Colonic mucosa (tissue), 4 donors: ENCODE results near the gene ZDHHC7. TPM values are rescaled to one million over a fixed set of nuclear protein-coding genes. Genes with fewer than 3 reads are reported as not detected.

Experiments
- DNase-seq: peaks from one replicate; pipeline ENCODE4 v3.0.0-alpha.2; 2020
- H3K27ac ChIP-seq: fragments of 200-600 bp; one replicate; pipeline ENCODE4 v1.8.0; 2021
- H3K27me3 ChIP-seq: fragments of 200-600 bp; one replicate; pipeline ENCODE4 v1.8.0; 2021
- H3K36me3 ChIP-seq: fragments of 200-600 bp; one replicate; pipeline ENCODE4 v1.8.0; 2021
- H3K4me1 ChIP-seq: fragments of 200-600 bp; one replicate; pipeline ENCODE4 v1.8.0; 2021; ENCODE audit warnings: mild to moderate bottlenecking
- H3K4me3 ChIP-seq: fragments of 200-600 bp; one replicate; pipeline ENCODE4 v1.8.0; 2021
- H3K9ac ChIP-seq, 2 donors: one replicate each; pipeline ENCODE4 v1.7.0; 2013; ENCODE audit warnings: control low read depth in 2 of 2, low read depth in 2 of 2, low read length in 2 of 2
- H3K9me3 ChIP-seq: fragments of 200-600 bp; one replicate; pipeline ENCODE4 v1.8.0; 2021
- intact Hi-C: fragments of 100-400 bp; cut with DNase I; formaldehyde crosslinking; loops from one replicate; pipeline ENCODE4 v1.14.1; 2022
- total RNA-seq, 2 donors: library from RNA; stranded (reverse); fragmentation: NEBNext Ultra II Directional in 1 of 2; extraction: Animal tissue kit (Norgen Biotek cat#: 25700) in 1 of 2; gene quantifications; one replicate each; pipeline ENCODE4 v1.2.1, GENCODE V29; 2021
- TF ChIP-seq, protein P1 (sequence below): fragments of 200-600 bp; IDR thresholded peaks from one replicate; pipeline ENCODE4 v1.8.0; 2022; ENCODE audit warnings: antibody characterized with exemption, mild to moderate bottlenecking
- donor health status: healthy.
- donor health status: DM: no; HTN: no; CAD: no.
- donor health status: DM: no; HTN: no; CAD: no.

ZDHHC7 gene
- total RNA-seq, 2 donors from 2014 or later = 55.1 to 67.8 TPM

DNA sequence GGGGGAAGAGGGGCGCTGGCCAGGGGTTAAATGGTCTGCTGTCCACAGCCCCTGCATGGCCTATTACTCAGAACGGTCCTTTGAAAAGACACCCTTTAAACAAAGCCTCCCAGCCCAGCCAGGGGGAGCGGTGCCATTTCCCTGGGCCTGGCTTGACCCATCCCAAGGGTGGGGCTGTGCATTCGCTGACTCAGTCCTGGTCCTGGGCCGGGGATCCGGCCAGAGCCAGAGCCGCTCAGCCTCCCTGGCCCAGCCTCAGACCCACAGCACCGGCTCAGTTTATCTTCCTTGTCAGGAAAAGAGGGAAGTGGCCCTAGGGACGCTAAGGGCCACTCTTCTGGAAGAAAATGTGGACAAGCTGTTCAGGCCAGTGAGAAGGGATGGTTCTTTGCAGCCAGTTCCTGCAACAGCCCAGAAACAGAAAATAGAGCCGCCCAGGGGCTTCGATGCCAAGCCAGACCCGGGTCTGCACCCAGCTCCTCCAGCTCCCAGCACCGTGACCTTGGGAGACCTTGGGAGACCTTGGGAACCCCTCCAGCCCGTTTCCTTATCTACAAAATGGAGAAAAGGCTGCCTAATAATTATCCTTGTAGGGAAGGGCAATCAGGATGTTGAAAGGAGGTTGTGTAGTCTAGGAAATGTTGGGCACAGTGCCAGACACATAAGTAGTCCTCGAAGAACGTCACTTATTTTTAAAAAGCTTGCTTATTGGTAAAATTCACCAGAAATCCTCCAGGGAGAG, 82.5 kb downstream of the ZDHHC7 start:
- intact Hi-C loops = loop anchor here (5.0 kb wide), 1 partner anchor 38 kb away; no protein-coding TSS in a partner anchor
- TF ChIP-seq, protein P1, sequence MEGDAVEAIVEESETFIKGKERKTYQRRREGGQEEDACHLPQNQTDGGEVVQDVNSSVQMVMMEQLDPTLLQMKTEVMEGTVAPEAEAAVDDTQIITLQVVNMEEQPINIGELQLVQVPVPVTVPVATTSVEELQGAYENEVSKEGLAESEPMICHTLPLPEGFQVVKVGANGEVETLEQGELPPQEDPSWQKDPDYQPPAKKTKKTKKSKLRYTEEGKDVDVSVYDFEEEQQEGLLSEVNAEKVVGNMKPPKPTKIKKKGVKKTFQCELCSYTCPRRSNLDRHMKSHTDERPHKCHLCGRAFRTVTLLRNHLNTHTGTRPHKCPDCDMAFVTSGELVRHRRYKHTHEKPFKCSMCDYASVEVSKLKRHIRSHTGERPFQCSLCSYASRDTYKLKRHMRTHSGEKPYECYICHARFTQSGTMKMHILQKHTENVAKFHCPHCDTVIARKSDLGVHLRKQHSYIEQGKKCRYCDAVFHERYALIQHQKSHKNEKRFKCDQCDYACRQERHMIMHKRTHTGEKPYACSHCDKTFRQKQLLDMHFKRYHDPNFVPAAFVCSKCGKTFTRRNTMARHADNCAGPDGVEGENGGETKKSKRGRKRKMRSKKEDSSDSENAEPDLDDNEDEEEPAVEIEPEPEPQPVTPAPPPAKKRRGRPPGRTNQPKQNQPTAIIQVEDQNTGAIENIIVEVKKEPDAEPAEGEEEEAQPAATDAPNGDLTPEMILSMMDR = no peak
- Histone ChIP-seq H3K27me3 (no peaks in the 10 kb centered on the region), H3K9ac (peak overlapping the region; percentile 3 to 19), H3K4me3 (no peak overlapping the region), H3K27ac (no peak overlapping the region), H3K9me3 (no peaks in the 10 kb centered on the region), H3K4me1 (peaks cover 7% of the 10 kb centered on the region), H3K36me3 (no peaks in the 10 kb centered on the region)
- DNase-seq = peak; percentile 75

GRCh38 chr16:84927621-84928591, 83.4 kb downstream of the ZDHHC7 start:
- Histone ChIP-seq H3K9me3 (no peaks in the 10 kb centered on the region), H3K9ac (no peak overlapping the region), H3K4me1 (peaks cover 7% of the 10 kb centered on the region), H3K27ac (no peak overlapping the region), H3K36me3 (no peaks in the 10 kb centered on the region), H3K4me3 (no peak overlapping the region), H3K27me3 (no peaks in the 10 kb centered on the region)
- TF ChIP-seq, protein P1 = no peak
- intact Hi-C loops = loop anchor here (5.0 kb wide), 1 partner anchor 39 kb away; no protein-coding TSS in a partner anchor
- DNase-seq = no peak

- no peak for DNase-seq
- intact Hi-C loops = loop anchor here (5.0 kb wide), 1 partner anchor 41 kb away; no protein-coding TSS in a partner anchor
- Histone ChIP-seq H3K9ac (no peak overlapping the region), H3K4me3 (no peak overlapping the region), H3K9me3 (no peaks in the 10 kb centered on the region), H3K4me1 (peaks cover 7% of the 10 kb centered on the region), H3K36me3 (no peaks in the 10 kb centered on the region), H3K27ac (no peak overlapping the region), H3K27me3 (no peaks in the 10 kb centered on the region)
- TF ChIP-seq, protein P1 = no peak
These were observed 84.9 kb downstream of the ZDHHC7 start for GRCh38 chr16:84926462-84926861.

- H3K9me3 ChIP-seq = no peaks in the 10 kb centered on the region
- no peak overlapping the region for H3K4me3 ChIP-seq
- TF ChIP-seq, protein P1 = no peak
- peaks cover 7% of the 10 kb centered on the region for H3K4me1 ChIP-seq
- H3K27me3 ChIP-seq = no peaks in the 10 kb centered on the region
- intact Hi-C loops = loop anchor here (5.0 kb wide), 1 partner anchor 41 kb away; no protein-coding TSS in a partner anchor
- H3K9ac ChIP-seq = no peak overlapping the region
- H3K36me3 ChIP-seq = no peaks in the 10 kb centered on the region
- no peak for DNase-seq
- H3K27ac ChIP-seq = no peak overlapping the region
These were observed 85.5 kb downstream of the ZDHHC7 start for GRCh38 chr16:84925773-84926372.
